ENCODE data around the gene ARL8A.

The ARL8A gene

DNA sequence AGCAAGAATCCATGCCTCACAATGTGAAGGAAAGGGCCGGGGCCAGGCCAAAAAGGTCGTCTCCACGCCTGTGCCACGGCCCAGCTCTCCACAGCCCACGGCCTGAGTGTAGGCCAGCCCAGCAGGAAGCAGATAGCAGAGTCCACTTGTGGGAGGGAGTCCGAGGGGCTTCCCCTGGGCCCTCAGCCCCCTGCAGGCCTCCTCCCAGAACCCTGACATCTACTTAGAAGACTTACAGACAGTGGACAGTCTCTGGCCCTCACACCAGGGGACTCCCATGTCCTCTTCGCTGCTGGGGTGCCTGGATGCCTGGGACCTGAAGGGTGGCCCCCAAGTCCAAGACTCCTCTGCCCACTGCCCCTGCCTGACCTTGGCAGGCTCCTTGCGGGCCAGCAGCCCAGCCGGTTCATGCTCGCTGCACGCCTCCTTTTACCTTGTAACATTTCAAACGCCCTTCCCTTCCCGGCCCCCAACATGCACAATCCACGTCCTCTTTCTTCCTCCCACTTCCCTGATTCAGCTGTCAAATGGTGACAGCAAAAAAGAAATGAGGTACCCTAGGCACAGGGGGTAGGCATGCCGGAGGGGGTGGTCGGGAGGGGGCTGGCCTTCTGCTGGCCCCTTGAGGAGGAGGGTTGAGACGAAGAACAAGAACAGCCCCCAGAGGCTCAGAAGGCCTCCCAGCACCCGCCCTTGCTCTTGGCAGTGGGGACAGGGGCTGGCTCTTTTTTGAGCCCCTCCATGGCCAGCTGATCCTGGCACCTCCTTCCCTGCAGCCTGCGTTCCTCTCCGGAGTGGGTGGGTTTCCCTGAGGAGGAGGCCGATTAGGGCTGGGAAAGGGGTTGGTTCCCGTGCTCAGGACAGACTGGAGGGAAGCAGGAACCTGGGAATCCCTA is 16.9 kb upstream of the ARL8A start:
- no peak overlapping the region for H3K4me3 ChIP-seq (ENCODE audit: low read length)
- no peak overlapping the region for H3K9ac ChIP-seq (ENCODE audit: low read depth, low read length)
- no peak overlapping the region for H3K4me2 ChIP-seq (ENCODE audit: low read length)
- no peaks in the 10 kb centered on the region for H3K9me3 ChIP-seq (replicated peaks; ENCODE audit: low read length)
- no peaks in the 10 kb centered on the region for H3K4me1 ChIP-seq (ENCODE audit: control insufficient read depth, insufficient read depth, low read length)
- peaks cover 3% of the 10 kb centered on the region for H3K27me3 ChIP-seq (ENCODE audit: control insufficient read depth, insufficient read depth, low read length)
- H3K36me3 ChIP-seq (ENCODE audit: insufficient read depth, low read length), result no peaks in the 10 kb centered on the region

DNA sequence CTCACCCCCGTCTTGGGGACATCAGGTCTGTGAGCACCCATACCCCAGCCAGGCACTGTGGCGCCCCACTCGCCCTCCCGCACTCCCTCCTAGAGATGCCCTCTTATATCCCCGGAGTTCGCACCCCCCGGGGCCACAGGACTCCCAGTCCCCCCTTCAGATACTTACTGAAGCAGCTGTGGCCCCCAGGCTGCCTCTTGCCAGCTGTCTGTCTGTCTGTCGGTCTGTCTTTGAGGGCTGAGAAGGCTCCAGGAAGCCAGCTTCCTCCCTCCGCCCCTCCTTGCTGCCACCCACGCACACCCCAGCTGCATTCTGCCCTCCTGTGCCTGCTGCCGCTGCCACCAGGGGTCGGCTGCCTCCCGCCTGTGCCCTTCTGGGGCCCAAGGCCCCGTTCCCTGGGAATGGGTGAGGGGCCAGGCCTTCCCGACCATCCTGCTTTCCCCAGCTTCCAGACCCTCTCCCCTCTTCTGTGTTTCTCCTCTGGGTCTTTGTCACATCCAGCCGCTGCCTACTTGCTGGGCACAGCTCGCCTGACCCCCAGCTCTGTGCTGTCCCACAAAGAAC is 15.9 kb upstream of the ARL8A start, which contains the start of gene PTPN7:
Gene PTPN7 (minus strand): TSS at position 226 of the 564 bp plus-strand sequence. CDS start 1,200 bp downstream, outside the sequence.
- no peak within 1 kb of the TSS for H3K4me2 ChIP-seq (ENCODE audit: low read length)
- H3K9ac ChIP-seq (ENCODE audit: low read depth, low read length), result no peak within 1 kb of the TSS
- H3K9me3 ChIP-seq (replicated peaks; ENCODE audit: low read length), result no peaks in the 10 kb centered on the region
- no peaks in the 10 kb centered on the region for H3K4me1 ChIP-seq (ENCODE audit: control insufficient read depth, insufficient read depth, low read length)
- no peak within 1 kb of the TSS for H3K4me3 ChIP-seq (ENCODE audit: low read length)
- H3K36me3 ChIP-seq (ENCODE audit: insufficient read depth, low read length), result no peaks in the 10 kb centered on the region
- H3K27me3 ChIP-seq (ENCODE audit: control insufficient read depth, insufficient read depth, low read length), result peaks cover 3% of the 10 kb centered on the region

DNA sequence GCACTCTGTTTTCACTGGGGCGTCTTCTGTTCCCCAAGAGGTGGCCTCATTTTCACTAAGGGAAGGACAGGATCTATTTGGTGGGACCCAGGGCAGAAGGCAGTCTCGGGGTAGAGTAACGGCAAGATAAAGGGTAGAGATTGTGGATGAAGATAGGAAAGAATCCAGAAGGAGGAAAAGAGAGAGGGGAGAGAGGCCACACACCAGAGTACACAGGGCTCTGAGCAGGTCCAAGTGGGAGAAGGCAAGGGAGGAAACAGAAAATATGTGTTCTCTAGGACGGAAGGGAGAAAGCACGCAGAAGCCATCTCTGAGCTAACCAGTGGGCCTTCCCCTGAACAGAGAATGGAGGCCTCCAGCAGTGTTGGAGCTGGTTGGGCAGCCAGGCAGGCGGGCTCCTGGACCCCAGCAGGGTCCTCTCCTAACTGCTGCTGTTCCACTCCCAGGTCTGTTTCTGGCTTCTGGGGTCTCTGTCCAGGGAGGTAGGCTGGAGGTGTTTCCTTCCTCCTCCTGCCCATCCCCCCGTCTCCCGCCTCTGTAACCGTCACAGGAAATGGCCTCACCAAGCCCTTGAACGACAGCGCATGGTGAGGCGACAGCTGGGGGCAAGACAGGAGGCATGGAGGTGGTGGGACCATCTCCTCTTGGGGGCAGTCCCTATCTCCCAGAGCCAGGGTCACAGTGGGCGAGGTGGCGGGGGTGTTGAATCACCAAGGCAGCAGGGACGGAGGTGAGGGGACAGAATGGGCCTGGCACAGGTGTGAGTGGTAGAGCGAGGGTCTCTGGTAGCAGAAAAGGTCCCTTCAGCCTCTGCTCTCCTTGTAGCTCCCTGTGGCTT is 15.2 kb upstream of the ARL8A start:
- Histone ChIP-seq H3K27me3 (ENCODE audit: control insufficient read depth, insufficient read depth, low read length) (peaks cover 3% of the 10 kb centered on the region), H3K36me3 (ENCODE audit: insufficient read depth, low read length) (no peaks in the 10 kb centered on the region), H3K4me3 (ENCODE audit: low read length) (no peak overlapping the region), H3K4me1 (ENCODE audit: control insufficient read depth, insufficient read depth, low read length) (peaks cover 5% of the 10 kb centered on the region), H3K9me3 (replicated peaks; ENCODE audit: low read length) (no peaks in the 10 kb centered on the region), H3K4me2 (ENCODE audit: low read length) (no peak overlapping the region), H3K9ac (ENCODE audit: low read depth, low read length) (no peak overlapping the region)

DNA sequence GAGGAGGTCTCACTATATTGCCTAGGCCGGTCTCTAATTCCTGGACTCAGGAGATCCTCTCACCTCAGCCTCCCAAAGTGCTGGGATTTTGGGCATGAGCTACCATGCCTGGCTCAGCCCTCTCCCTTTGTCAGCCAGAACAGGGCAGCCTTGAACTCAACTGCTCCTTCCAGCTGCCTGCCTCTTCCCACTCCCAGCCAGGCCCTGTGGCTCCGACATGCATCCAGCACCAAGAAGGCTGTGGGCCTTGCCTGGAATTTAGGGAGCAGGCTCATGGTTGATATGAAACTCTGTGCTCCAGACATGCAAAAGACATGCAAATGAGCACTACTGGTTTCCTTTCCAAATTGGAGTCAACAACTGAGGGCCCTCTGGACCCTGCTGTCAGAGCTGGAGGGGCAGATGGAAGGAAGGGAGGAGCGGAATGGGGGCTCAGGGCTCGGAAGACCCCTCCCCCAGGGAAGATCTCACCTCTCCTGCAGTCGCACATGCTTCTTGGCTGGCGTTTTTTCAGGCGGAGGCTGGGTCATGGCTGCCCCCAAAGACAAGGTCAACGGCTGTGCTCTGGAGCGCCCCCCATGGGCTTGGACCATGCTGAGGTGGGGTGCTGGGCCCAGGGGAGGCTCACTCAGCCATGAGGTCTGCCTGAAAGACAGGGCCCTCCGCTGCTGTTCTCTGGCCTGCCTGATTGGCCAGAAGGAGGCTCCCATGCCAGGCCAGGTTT is 14.4 kb upstream of the ARL8A start:
- Histone ChIP-seq H3K4me1 (ENCODE audit: control insufficient read depth, insufficient read depth, low read length) (peaks cover 8% of the 10 kb centered on the region), H3K4me3 (ENCODE audit: low read length) (no peak overlapping the region), H3K27me3 (ENCODE audit: control insufficient read depth, insufficient read depth, low read length) (peaks cover 7% of the 10 kb centered on the region), H3K36me3 (ENCODE audit: insufficient read depth, low read length) (no peaks in the 10 kb centered on the region), H3K9ac (ENCODE audit: low read depth, low read length) (no peak overlapping the region), H3K4me2 (ENCODE audit: low read length) (no peak overlapping the region), H3K9me3 (replicated peaks; ENCODE audit: low read length) (no peaks in the 10 kb centered on the region)

DNA sequence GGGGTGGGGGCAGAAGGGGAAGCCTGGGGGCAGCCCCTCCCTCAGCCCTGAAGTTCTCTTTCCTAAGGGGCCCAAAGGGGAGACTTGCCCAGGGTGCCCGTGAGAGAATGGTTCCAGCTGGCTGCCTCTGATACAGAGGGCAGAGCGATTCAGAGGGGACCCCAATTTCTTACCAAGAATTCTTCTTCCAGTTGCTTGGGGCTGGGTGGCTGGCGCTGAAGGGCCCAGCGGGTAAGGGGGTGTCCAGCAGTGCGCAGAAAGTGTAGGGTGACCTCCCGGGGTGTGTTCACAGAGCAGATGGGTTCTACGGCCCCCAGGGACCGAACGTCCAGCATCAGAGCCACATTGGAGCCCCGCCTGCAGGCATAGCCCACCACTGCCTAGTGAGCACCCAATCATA is 13.4 kb upstream of the ARL8A start:
- Histone ChIP-seq H3K36me3 (ENCODE audit: insufficient read depth, low read length) (no peaks in the 10 kb centered on the region), H3K4me3 (ENCODE audit: low read length) (no peak overlapping the region), H3K4me2 (ENCODE audit: low read length) (no peak overlapping the region), H3K4me1 (ENCODE audit: control insufficient read depth, insufficient read depth, low read length) (peaks cover 8% of the 10 kb centered on the region), H3K9me3 (replicated peaks; ENCODE audit: low read length) (no peaks in the 10 kb centered on the region), H3K9ac (ENCODE audit: low read depth, low read length) (no peak overlapping the region), H3K27me3 (ENCODE audit: control insufficient read depth, insufficient read depth, low read length) (peaks cover 11% of the 10 kb centered on the region)

DNA sequence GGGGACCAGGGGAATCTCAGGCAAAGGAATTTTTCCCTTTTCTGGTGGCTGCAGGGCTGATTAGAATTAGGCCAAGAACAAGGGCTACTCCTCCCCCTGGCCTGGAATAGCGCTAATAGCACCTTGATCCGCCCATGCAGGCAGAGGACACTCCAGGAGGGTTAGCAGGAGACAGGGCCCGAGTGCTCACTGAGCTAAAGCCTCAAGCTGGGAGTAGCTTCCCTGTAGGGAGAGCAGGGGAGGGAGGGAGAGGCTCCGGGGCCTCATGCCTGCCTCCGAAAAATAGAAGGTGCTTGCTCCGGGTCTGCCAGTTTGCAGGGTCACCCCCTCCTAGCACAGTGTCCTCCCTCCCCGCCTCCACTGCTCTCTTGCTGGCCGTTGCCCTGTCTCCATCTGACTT is 12.1 kb upstream of the ARL8A start:
- Histone ChIP-seq H3K9me3 (replicated peaks; ENCODE audit: low read length) (no peaks in the 10 kb centered on the region), H3K36me3 (ENCODE audit: insufficient read depth, low read length) (no peaks in the 10 kb centered on the region), H3K9ac (ENCODE audit: low read depth, low read length) (no peak overlapping the region), H3K4me3 (ENCODE audit: low read length) (no peak overlapping the region), H3K4me1 (ENCODE audit: control insufficient read depth, insufficient read depth, low read length) (peaks cover 8% of the 10 kb centered on the region), H3K4me2 (ENCODE audit: low read length) (no peak overlapping the region), H3K27me3 (ENCODE audit: control insufficient read depth, insufficient read depth, low read length) (peaks cover 11% of the 10 kb centered on the region)

DNA sequence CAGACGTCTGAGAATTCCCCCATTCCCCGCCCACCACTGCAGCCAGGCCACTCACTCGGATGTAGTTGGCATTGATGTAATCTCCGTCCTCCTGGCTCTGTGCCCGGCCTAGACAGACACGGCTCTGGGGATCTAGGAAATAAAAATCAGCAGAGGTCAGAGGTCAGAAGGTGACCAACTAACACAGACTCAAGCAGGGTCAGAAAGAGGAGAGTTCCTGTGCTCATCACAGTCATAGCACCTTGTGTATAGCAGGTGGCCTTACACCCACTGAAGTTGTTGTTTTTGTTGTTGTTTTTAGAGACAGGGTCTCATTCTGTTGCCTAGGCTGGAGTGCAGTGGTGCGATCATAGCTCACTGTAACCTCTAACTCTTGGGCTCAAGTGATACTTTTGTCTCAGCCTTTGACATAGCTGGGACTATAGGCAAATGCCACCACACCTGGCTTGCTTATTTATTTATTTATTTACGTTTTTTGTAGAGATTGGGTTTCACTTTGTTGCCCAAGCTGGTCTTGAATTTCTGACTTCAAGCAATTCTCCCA is 11.0 kb upstream of the ARL8A start:
- H3K27me3 ChIP-seq (ENCODE audit: control insufficient read depth, insufficient read depth, low read length), result peaks cover 11% of the 10 kb centered on the region
- peaks cover 8% of the 10 kb centered on the region for H3K4me1 ChIP-seq (ENCODE audit: control insufficient read depth, insufficient read depth, low read length)
- no peaks in the 10 kb centered on the region for H3K36me3 ChIP-seq (ENCODE audit: insufficient read depth, low read length)
- H3K9ac ChIP-seq (ENCODE audit: low read depth, low read length), result no peak overlapping the region
- no peaks in the 10 kb centered on the region for H3K9me3 ChIP-seq (replicated peaks; ENCODE audit: low read length)
- no peak overlapping the region for H3K4me2 ChIP-seq (ENCODE audit: low read length)
- H3K4me3 ChIP-seq (ENCODE audit: low read length), result no peak overlapping the region

DNA sequence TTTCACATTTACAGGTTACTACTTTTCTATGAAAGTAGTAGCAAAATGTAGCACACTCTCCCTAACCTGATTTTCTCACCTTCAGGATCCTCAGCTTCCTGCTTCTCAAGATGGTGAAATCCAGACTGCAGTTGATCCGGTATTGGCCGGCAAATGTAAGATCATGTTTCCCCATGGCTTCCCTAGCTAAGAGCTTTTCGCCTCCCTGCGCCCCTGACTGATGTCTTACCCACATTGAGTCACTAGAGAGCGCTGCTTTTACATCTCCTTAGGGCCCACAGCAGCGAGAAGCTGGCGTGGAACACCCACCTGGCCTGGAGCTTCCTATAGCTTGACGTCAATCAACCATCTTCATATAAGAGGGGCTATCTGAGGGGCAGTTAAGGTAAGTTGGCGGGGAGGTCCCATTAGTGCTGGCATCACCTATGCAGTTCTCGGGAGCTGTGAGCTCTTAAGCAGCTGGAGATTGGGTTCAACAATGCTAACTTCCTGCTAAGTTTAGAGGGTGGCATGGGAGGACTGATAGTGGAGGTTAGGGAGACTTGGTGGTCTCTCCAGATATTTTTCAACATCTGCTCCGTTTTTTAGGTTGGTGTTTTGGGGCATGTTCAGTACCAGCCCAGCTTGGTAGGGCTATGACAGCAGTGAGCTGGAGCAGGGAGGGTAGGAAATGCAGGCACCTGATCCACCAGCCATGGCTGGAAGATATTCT is 10.4 kb upstream of the ARL8A start:
- H3K4me3 ChIP-seq (ENCODE audit: low read length), result no peak overlapping the region
- H3K9me3 ChIP-seq (replicated peaks; ENCODE audit: low read length), result no peaks in the 10 kb centered on the region
- no peak overlapping the region for H3K9ac ChIP-seq (ENCODE audit: low read depth, low read length)
- no peaks in the 10 kb centered on the region for H3K36me3 ChIP-seq (ENCODE audit: insufficient read depth, low read length)
- H3K4me2 ChIP-seq (ENCODE audit: low read length), result peak overlapping the region; percentile 33
- peaks cover 8% of the 10 kb centered on the region for H3K4me1 ChIP-seq (ENCODE audit: control insufficient read depth, insufficient read depth, low read length)
- peaks cover 11% of the 10 kb centered on the region for H3K27me3 ChIP-seq (ENCODE audit: control insufficient read depth, insufficient read depth, low read length)

DNA sequence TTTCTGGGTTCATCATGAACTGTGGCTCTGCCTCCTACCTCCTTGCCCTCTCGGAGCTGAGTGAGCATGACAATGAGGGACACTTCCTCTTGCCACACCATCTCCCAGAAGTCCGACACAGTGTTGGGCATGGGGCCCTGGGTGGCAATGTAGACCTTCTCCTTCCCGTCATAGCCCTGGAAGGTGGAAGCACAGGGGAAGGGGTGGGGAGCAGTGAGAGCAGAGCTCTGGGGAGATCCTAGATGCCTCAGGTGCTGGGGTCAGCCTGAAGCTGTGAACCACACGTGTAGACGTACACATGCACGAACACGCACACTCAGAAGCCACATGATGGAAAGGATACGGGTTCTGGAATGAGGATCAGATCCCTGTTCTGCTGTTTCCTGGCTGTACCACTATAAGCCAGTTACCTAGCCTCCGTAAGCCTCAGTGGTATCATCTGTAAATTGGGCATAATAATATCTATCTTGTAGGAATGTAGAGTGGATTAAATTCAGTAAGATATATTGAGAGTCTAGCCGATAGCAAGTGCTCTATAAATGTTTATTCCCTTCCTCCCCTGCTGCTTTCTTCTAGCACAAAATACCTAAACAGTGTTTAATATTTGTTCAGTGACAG is 9.7 kb upstream of the ARL8A start:
- Histone ChIP-seq H3K4me2 (ENCODE audit: low read length) (peak overlapping the region; percentile 33), H3K9me3 (replicated peaks; ENCODE audit: low read length) (no peaks in the 10 kb centered on the region), H3K4me3 (ENCODE audit: low read length) (no peak overlapping the region), H3K4me1 (ENCODE audit: control insufficient read depth, insufficient read depth, low read length) (peaks cover 8% of the 10 kb centered on the region), H3K36me3 (ENCODE audit: insufficient read depth, low read length) (no peaks in the 10 kb centered on the region), H3K27me3 (ENCODE audit: control insufficient read depth, insufficient read depth, low read length) (peaks cover 11% of the 10 kb centered on the region), H3K9ac (ENCODE audit: low read depth, low read length) (no peak overlapping the region)

DNA sequence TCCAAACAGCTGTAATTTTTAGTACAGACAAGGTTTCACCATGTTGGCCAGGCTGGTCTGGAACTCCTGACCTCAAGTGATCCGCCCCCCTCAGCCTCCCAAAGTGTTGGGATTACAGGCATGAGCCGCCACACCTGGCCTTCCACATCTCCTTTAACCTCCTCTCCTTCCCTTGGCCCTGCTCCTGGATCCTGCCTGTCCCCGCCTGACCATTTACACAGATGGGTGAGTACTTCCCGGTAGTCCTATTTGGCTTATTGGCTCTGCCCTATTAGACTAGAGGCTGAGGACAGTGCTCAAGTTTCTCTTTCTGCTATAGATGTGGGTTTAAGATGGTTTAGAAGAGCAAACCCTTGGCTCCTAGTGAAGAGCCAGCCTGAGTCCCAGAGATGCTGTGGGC is 8.7 kb upstream of the ARL8A start:
- no peaks in the 10 kb centered on the region for H3K9me3 ChIP-seq (replicated peaks; ENCODE audit: low read length)
- H3K9ac ChIP-seq (ENCODE audit: low read depth, low read length), result no peak overlapping the region
- H3K36me3 ChIP-seq (ENCODE audit: insufficient read depth, low read length), result no peaks in the 10 kb centered on the region
- no peak overlapping the region for H3K4me2 ChIP-seq (ENCODE audit: low read length)
- H3K27me3 ChIP-seq (ENCODE audit: control insufficient read depth, insufficient read depth, low read length), result peaks cover 11% of the 10 kb centered on the region
- peaks cover 8% of the 10 kb centered on the region for H3K4me1 ChIP-seq (ENCODE audit: control insufficient read depth, insufficient read depth, low read length)
- H3K4me3 ChIP-seq (ENCODE audit: low read length), result no peak overlapping the region
